Stimulated activated CD8-positive, alpha-beta memory T cell treated with anti-CD3 and anti-CD28 coated beads, Interleukin-4, amount 100 ng/mL, for 4 hours (primary cell): Measurements from ENCODE around the gene ZNF609.

Experiments
- DNase-seq, 2 donors: peaks; one replicate each; pipeline ENCODE4 v3.0.0-alpha.2; 2020; ENCODE audit warnings: low read depth in 2 of 2, low spot score in 1 of 2

ZNF609 gene

DNA sequence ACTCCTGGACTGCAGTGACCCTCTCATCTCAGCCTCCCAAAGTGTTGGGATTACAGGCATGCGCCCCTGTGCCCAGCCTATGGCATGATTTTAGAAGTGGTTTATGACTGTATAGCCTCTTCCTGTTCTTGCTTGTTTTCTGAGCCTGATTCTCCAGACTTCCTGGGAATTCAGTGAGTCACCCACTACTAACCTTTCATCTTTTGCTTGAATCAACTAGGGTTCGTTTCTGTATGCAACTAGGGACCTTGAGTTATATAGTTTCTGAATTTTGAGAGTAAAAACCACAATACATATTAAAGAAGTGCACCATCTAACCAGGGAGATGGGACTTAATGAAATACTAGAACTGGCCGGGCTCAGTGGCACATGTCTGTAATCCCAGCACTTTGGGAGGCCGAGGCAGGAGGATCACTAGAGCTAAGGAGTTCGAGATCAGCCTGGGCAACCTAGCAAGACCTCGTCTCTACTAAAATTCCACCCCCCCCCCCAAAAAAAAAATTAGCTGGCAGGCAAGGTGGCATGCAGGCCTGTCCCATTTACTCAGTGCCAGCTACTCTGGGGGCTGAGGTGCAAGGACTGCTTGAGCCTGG lies 76.0 kb downstream of the ZNF609 start:
- DNase-seq: no peak

DNA sequence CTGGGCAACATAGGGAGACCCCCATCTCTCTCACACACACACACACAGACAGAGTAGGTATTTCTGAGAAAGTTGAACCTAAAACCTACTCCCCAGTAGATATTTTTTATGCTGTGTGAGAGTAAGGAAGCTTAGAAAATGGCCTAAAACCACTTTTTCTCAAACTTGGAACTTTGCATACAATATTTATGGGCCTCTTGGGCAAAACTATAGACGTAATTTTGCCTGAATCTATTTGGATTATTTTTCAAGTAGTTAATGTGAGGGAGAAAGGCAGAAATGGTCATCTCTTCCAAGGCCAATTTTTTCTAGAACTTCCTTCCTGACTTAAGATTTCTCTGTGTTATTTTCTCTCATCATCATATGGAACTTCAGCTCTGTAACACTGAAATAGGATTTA lies 81.7 kb downstream of the ZNF609 start:
- no peak for DNase-seq

DNA sequence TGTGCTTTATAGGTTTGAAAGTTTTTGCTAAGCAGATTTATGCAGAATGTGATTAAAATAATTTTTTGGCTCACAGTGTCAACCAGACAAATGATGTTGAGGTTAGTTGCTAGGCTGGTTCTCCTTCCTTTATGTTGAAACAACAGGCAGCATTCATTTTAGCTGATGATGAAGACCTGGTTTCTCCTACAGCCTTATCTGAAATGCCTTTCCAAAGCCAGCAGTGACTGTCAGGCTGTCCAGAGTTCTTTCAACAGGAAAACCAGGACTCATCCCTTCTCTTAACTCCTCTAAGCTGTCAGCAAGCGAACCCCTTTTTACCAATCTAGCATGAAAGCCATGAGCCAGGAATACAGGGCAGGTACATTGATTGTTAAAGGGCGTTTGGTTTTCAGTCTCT lies 84.1 kb downstream of the ZNF609 start:
- DNase-seq: no peak

DNA sequence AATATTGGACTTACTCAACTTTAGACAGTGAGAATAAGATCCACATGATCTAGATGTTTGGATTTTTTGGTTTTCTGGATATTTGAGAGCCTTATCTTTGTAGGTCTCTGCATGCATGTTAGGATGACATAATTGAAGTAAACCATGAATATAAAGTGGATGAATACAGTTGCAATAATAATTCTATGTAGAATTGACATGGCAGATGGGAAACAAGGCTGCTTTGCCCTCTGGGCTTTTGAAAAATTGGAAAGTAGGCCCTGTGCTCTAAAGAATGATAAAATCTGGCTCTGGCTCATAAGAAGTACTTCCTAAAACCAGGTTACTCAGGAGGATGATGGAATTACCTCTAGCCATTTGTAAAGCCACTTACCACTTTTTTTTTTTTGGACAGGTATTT lies 86.9 kb downstream of the ZNF609 start:
- DNase-seq: no peak

DNA sequence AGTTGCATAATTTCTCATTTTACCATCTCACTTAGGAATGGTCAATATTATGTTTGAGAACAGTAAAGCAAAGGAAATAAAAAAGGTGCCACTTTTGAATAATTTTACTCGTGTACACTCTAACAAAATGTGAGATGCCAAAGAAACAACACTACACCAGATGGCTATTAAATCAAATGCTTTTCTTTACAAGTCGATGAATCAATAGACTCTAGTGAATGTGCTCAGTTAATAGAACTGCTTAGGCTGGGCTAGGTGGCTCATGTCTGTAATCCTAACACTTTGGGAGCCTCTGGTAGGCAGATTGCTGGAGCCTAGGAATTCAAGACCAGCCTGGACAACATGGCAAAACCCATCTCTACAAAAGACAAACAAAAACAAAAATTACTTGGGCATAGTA lies 87.9 kb downstream of the ZNF609 start:
- DNase-seq: no peak

DNA sequence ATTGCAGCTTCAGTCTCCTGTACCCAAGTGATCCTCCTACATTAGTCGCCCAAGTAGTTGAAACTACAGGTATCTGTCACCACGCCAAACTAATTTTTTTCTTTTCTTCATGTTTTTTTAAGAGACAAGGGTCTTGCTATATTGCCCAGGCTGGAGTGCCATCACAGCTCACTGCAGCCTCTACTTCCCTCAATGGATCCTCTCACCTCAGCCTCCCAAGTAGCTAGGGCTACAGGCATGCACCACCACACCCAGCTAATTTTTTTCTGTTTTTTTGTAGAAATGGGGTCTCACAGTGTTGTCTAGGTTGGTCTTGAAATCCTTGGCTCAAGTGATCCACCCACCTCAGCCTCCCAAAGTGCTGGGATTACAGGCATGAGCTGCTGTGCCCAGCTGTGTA lies 89.5 kb downstream of the ZNF609 start:
- DNase-seq: no peak

DNA sequence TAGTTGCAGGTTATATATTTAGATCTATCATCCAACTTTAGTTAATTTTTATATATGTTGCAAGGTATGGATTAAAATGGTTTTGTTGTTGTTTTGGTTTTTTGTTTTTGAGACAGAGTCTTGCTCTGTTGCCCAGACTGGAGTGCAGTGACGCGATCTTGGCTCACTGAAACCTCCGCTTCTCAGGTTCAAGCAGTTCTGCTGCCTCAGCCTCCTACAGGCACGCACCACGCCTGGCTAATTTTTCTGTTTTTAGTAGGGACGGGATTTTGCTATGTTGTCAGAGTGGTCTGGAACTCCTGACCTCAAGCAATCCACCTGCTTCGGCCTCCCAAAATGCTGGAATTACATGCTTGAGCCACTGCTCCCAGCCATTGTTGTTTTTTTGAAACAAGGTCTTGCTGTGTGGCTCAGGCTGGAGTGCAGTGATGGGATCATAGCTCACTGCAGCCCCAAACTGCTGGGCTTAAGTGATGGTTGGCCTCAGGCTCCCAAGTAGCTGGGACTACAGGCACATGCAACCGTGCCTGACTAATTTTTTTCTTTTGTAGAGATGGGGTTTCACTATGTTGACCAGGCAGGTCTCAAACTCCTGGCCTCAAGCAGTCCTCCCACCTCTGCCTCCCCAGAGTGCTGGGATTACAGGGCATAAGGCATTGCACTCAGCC lies 92.0 kb downstream of the ZNF609 start:
- DNase-seq: no peak

DNA sequence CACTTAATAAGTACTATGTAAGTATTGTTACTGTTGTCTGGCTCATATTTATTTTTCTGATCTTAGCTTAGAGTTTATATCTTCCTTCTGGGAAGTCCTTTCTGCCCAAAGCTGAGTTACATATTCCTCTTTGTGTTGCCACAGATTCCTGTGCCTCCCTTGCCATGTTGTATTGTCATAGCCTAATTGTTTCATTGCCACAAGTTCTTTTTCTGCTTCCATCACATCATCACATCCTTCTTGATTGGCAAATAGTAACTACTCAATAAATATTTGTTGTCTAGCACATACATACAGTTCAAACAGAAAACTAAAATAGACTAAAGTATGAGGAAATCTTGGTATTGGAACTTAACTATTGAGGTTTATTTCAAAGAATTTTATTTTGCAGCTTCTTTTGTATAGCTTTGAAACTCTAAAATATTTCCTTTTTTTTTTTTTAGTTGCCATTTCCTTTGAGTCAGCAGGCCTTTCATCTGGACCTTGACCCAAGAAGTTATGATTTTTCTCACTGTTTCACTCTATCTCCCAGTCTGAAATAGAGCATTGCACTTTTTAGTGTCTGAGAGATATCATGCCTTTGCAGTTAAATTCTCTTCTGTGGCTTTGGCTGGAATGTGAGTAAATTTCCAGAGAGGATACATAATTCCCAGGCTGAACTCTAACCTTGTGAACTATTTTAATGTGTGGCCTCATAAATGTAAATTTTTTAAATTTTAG lies 98.2 kb downstream of the ZNF609 start:
- no peak for DNase-seq

DNA sequence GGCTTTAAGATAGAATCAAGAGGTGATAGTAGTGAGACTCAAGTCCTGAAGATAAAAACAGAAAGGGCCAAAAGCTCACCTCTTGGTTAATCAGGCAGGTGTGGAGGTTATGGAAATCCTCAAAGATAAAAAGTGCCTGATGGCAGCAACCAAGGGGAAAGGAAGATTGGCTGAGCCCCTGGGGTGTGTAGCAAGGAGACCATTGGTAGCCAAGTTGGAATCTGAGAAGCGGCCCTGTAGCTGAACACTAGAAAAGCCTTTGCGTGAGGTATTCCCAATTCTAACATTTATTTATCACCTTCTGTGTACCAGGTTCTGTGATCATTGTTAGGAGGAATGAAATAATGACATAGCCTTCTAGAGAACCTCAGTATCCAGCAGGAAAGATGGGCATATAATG lies 98.9 kb downstream of the ZNF609 start:
- DNase-seq: no peak

DNA sequence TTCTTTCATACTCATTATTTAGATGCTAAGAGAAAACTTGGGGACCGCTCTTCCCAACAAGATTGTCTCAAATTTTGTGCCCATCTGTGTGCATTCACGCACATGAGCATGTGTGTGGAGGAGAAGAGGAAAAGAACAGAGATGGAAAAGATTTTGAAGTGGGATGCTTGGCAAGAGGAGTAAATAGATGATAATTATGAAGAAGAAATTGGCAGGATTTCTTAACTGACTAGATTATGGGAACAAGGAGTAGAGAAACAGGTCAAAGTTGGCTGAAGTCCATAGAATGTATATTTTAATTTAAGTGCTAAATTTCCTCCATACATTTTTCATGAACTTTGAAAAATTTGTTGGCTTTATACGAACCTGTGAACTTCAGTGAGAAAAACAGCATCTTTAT lies 100.1 kb downstream of the ZNF609 start:
- DNase-seq: no peak

DNA sequence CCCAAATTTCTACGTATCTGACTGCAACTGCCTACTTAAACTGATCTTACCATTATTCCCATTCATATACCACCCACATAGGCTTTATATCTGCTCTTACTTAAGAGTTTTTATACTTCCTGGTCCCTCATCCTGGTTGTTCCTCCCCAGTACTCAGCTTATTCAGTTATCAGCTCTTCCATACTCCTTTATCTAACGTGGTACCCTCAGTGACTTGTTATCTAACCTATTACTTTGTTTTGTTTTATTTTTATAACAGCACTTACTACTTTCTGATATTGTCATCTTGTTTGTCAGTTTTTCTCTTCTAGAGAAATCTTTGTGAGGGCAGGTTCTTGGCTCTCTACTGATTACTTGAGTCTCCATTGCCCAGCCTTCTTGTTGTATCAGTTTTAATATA lies 100.6 kb downstream of the ZNF609 start:
- no peak for DNase-seq

DNA sequence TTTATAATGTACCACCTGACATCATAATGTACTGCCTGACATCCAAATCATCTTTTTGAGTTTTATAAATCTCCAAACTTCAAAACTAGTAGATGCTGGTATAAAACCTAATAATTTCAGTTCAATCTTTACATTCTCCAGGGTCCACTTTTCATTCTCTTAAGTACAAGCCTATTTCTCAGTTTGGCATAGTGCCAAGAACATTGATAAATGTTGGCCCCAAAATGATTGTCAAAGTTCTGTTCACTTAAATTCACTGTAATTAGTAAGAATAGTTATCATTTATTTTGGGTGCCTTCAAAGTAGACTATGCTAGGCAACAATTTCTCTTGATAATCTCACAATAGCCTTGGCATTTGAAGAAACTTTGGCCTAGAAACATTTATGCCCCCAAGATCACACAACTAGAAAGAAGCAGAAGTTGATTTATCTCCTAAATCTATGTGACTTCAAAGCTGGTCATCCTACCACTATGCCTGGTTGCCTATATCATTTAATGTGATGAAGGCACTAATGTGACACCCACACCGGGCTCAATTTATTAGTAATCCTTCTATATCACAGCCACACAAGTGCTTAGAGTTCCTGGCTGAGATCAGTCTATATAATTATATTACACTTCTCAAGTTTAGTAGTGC lies 101.7 kb downstream of the ZNF609 start:
- no peak for DNase-seq

DNA sequence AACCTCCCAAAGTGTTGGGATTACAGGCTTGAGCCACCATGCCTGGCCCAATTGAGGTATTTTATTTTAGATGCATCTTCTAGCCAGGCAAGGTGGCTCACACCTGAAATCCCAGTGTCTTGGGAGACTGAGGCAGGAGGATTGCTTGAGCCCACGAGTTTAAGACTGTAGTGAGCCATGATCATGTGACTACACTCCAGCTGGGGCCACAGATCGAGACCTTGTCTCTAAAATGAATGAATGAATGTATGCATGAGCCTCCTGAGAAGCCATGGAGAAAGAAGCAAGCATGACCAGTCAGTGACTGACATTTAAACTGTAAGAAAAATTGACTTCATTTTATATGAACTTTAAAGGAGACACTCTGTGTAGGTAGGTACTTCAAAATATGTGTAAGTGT lies 105.7 kb downstream of the ZNF609 start:
- no peak for DNase-seq

DNA sequence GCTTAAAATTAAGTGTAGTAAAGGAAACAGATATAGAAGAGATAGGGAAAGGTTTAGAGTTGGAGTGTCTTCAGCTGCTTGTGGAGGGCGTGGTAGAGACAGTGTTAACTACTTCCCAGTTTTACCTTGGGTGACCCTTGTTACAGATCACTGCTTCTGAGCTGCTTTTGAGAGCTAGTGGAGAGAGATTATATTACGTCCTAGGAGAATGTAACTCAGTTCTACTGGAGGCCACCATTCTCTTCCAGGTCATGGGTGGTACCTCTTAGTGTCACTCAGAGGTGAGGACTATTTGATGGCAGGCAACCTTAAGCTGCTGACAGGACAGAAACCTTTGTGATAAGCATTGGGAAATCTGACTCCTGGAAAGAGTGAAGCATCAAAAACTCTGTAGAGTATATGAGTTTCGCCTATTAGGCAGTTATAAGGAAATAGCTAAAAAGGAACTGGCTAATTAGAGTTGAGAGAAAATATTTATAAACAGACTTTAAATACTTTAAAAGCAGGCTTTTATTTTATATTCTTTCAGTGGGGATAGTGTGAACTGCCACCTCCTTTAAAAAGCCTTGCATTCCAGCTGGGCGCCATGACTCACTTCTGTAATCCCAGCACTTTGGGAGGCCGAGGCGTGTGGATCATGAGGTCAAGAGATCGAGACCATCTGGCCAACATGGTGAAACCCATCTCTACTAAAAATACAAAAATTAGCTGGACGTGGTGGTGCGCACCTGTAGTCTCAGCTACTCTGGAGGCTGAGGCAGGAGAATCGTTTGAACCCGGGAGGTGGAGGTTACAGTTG lies 106.5 kb downstream of the ZNF609 start:
- DNase-seq: no peak

DNA sequence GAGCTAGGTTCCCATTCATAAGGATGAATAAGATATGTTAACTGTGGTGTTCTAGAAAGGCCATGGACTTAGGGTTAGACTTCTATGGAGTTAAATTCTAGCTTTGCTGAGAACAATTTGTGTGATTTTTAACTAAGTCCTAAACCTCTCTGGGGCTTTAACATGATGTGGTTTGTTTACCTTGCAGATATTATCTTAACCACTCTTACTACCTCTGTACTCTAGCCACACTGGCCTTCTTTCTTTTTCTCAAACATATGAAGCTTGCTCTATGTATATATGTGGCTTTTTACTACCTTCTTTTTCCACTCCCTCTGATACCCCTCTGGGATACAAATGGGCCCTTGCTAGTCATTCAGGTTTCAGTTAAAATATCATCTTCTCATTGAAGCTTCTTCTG lies 108.4 kb downstream of the ZNF609 start:
- no peak for DNase-seq

DNA sequence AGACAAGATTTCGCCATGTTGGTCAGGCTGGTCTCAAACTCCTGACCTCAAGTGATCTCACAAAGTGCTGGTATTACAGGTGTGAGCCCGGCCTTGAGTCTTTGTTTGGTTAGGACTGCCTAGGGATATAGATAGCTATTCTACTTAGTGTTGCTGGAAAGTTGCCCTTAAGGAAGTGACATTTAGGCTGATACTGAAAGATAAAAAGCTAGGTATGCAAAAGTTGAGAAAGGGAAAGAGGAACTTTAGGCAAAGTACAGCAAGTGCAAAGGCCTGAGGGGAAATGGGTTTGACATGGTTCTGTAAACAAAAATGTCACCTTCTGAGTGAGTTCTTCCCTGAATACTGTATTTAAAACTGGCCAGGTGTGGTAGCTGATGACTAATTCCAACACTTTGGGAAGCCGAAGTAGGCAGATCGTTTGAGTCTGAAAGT lies 111.5 kb downstream of the ZNF609 start:
- no peak for DNase-seq

DNA sequence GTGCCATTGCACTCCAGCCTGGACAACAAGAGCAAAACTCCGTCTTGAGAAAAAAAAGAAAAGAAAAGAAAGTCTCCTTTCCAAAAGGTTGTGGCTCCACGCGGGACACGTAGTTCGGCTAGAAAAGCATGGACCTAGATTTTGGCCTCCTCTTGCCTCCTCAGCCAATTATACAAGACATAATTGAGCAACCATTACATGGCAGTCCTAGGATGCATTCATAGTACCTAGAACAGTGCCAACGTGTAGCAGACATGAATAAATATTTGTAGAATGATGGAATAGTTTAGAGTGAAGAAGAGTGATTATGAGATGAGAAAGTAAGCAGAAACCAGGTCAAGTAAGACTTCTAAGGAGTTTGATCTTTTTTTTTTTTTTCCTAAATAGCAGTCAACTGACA lies 112.5 kb downstream of the ZNF609 start:
- no peak for DNase-seq

DNA sequence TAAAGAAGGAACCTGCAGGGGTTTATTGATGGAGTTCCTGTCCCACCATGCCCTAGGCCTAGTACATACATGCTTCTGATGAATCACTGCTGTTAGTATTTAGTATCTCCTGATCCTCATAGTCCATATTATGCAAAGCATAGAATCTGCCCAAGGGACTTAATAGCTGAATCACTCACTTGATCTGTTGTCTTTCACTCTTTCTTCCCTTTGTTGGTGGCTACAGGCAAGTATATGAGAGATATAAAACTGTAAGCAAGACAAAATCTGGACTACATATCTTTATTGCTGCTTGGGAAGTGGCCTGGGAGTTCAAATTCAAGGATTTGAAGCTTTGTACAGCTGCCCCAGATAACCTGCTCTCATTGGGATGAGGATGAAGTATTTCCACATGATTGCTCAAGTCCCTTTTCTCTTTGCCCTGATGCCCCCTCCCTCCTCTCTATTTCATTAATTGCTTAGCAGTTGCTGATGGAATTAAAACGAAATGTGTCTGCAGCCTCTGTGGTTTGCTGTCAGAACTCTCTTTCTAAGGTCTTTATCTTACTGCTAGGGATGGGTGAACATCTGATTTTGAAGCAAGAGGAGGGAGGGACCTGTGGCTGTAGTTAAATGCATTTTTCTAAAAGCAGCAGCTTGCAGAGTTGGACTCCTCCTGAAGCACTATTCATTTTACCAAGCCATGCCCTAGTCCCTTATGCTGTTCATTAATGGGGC lies 114.1 kb downstream of the ZNF609 start:
- no peak for DNase-seq

DNA sequence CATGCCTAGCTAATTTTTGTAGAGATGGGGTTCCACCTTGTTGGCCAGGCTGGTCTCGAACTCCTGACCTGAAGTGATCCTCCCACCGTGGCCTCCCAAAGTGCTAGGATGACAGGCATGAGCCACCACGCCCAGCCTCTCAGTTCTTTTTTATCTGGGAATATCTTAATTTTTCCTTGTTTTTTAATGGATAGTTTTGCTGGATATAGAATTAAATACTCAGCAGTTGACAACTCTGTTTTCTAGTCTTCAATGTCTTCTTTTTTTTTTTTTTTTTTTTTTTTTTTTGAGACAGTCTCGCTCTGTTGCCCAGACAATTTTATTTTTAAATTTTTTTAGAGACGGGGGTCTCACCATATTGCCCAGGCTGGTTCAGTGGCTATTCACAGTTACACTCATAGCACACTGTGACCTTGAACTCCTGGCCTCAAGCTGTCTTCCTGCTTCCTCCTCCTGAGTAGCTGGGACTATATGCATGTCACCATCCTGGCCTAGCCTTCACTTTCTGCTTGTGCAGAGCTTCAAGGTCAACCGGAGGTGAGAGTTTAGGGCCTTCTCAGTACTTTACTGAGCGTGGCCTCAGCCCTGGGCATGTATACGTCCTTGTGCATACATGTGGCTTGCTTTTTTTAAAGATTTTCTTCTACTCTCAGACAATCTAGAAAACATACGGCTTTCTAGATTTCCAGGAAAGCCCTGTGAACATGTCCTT lies 120.5 kb downstream of the ZNF609 start:
- no peak for DNase-seq

DNA sequence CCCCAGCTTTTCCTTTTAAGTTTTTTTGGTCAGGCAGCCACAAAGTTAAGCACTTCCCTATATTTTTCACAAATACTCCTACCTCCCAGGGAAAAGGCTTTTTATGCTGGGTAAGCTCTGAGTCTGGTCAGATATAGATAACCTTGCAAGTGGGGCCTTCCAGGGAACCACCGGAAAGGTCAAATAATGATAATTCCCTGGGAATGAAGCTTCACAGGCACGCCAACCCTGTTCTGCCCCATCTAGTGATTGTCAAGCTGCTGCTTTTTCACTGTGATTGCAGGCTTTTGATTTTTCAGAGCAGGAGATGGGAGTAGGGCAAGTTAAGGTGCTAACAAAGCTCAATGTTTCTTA lies 121.0 kb downstream of the ZNF609 start:
- DNase-seq: no peak
